ENCODE data around the gene TGFBI.

DNA sequence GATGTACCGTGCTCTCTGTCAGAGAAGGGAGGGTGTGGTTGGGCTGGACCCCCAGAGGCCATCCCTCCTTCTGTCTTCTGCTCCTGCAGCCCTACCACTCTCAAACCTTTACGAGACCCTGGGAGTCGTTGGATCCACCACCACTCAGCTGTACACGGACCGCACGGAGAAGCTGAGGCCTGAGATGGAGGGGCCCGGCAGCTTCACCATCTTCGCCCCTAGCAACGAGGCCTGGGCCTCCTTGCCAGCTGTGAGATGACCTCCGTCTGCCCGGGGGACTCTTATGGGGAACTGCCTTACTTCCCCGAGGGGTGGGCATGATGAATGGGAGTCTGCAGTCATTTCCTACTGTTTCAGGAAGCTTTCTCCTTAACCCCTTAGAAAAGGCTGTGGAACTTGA is 17.5 kb downstream of the TGFBI start:
- TF ChIP-seq, protein P1, sequence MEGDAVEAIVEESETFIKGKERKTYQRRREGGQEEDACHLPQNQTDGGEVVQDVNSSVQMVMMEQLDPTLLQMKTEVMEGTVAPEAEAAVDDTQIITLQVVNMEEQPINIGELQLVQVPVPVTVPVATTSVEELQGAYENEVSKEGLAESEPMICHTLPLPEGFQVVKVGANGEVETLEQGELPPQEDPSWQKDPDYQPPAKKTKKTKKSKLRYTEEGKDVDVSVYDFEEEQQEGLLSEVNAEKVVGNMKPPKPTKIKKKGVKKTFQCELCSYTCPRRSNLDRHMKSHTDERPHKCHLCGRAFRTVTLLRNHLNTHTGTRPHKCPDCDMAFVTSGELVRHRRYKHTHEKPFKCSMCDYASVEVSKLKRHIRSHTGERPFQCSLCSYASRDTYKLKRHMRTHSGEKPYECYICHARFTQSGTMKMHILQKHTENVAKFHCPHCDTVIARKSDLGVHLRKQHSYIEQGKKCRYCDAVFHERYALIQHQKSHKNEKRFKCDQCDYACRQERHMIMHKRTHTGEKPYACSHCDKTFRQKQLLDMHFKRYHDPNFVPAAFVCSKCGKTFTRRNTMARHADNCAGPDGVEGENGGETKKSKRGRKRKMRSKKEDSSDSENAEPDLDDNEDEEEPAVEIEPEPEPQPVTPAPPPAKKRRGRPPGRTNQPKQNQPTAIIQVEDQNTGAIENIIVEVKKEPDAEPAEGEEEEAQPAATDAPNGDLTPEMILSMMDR (IDR thresholded peaks at IDR 0.05 in 4 of 5, conservative IDR thresholded peaks at IDR 0.05 in 1 of 5), result no peak
- TF ChIP-seq POLR2A (IDR thresholded peaks at IDR 0.05), result no peak
